ENCODE data around the gene FILIP1L.

Gene FILIP1L

GRCh38 chr3:100073714-100074307 lies 40.5 kb downstream of the FILIP1L start:
- no peak for TF ChIP-seq CTCF (IDR thresholded peaks at IDR 0.05)
- no peak overlapping the region for H3K4me3 ChIP-seq
- H3K9me3 ChIP-seq, result no peaks in the 10 kb centered on the region
- DNase-seq, result no peak
- no peaks in the 10 kb centered on the region for H3K27me3 ChIP-seq
- peaks cover 0 to 85% (median 29%) of the 10 kb centered on the region in 4 donors for H3K4me1 ChIP-seq
- peak overlapping the region; percentile 74 to 79 for H3K27ac ChIP-seq
- intact Hi-C loops (cut with DNase I; ENCODE audit: low total_unique reads), result no loop called here
- H3K36me3 ChIP-seq, result no peaks in the 10 kb centered on the region

DNA sequence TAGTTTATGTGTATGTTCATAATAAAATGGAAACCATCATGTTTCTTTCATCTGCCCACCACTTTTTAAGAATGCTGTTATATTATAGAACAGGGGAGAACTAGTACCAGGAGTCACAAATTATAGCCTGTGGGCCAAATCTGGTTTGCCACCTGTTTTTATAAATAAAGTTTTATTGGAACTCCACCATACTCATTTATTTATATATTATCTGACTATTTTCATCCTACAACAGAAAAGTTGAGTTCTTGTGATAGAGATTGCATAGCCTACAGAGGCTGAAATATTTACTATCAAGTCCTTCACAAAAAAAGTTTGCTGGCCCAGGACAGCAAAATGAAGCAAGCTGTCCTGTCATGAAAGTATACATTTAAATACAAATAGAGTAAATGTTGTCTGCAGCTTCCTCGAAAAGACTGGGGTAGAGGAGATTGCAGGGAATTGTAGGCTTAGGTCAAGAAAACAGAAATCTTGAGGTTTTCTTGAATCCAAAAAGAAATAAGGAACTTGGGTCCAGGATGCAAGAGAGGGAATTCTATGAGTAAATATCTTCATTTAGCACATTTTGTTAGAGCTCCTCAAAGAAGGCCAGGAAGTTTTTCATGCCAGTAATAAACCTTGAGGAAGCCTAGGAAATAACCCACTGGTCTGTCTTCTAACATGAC lies 41.1 kb downstream of the FILIP1L start:
- Histone ChIP-seq H3K9me3 (no peaks in the 10 kb centered on the region), H3K36me3 (no peaks in the 10 kb centered on the region), H3K4me1 (peaks cover 0 to 88% (median 31%) of the 10 kb centered on the region in 4 donors), H3K4me3 (no peak overlapping the region), H3K27me3 (no peaks in the 10 kb centered on the region), H3K27ac (peak overlapping the region; percentile 74 to 79)
- intact Hi-C loops (cut with DNase I; ENCODE audit: low total_unique reads), result no loop called here
- no peak for TF ChIP-seq CTCF (IDR thresholded peaks at IDR 0.05)
- DNase-seq, result no peak

DNA sequence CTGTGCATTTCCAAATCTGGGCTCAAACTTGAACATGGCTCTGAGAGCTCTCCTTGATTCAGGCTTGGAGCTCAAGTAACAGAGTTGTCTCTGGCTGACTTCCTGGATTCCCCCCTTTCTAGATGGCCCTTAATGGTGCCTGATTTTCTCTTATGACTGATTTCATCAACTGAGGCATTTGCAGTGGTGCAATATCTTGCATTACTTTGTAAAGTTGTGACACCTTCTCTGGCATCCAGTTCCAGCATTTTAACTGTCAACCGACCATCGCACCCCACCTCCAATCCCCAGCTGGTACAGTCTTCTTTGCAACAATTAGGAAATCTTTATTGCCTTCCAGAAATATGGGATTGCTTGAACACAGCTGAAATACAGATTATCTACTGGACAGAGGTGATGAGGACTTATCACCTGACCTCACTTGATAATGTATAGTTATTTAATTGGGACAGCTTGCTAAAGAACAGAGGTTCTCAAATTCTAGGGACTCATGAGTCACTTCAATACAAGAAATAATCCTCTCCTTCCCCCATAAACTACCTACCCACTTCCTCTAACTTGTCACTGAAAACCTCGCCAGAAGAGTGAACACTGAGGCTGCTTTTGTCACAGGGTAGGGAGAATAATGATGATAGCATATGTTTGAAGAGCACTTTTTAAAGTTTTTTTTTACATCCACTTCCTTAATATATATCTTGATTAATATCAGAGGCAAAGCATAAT lies 41.8 kb downstream of the FILIP1L start:
- Histone ChIP-seq H3K27ac (peak overlapping the region; percentile 64 to 79), H3K36me3 (no peaks in the 10 kb centered on the region), H3K4me1 (peaks cover 0 to 85% (median 31%) of the 10 kb centered on the region in 4 donors), H3K4me3 (no peak overlapping the region), H3K27me3 (no peaks in the 10 kb centered on the region), H3K9me3 (no peaks in the 10 kb centered on the region)
- TF ChIP-seq CTCF (IDR thresholded peaks at IDR 0.05), result no peak
- DNase-seq, result no peak
- intact Hi-C loops (cut with DNase I; ENCODE audit: low total_unique reads), result no loop called here

GRCh38 chr3:100069472-100069871 lies 44.8 kb downstream of the FILIP1L start:
- Histone ChIP-seq H3K9me3 (no peaks in the 10 kb centered on the region), H3K27me3 (no peaks in the 10 kb centered on the region), H3K4me3 (no peak overlapping the region), H3K27ac (peak overlapping the region; percentile 64 to 79), H3K4me1 (peaks cover 0 to 61% (median 20%) of the 10 kb centered on the region in 4 donors), H3K36me3 (no peaks in the 10 kb centered on the region)
- no peak for DNase-seq
- no peak for TF ChIP-seq CTCF (IDR thresholded peaks at IDR 0.05)
- intact Hi-C loops (cut with DNase I; ENCODE audit: low total_unique reads), result loop anchor here (10.0 kb wide), 1 partner anchor 185 kb away; no protein-coding TSS in a partner anchor

DNA sequence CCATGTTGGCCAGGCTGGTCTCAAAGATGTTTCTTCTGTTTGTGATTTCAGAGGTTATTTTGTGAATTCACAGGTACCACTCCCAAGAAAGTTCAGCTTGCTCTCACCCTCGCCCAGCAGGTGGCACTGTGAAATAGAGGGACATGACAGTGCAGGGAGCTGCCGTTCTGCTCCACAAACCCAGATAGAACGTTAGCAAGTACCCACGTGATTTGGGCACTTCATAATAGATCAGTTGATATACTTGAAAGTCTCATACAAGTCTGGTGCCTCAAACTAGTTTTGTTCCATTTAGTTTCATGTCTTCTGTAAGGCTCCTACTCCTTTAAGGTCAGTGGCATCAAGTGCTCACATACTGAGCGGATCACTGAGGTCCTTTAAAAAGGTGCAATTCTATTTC lies 45.5 kb downstream of the FILIP1L start:
- Histone ChIP-seq H3K27me3 (no peaks in the 10 kb centered on the region), H3K4me3 (no peak overlapping the region), H3K9me3 (no peaks in the 10 kb centered on the region), H3K4me1 (peaks cover 0 to 61% (median 16%) of the 10 kb centered on the region in 4 donors), H3K27ac (peak overlapping the region; percentile 64 to 79), H3K36me3 (no peaks in the 10 kb centered on the region)
- peak; percentile 86 to 91 for DNase-seq
- intact Hi-C loops (cut with DNase I; ENCODE audit: low total_unique reads), result loop anchor here (10.0 kb wide), 1 partner anchor 186 kb away; no protein-coding TSS in a partner anchor
- TF ChIP-seq CTCF (IDR thresholded peaks at IDR 0.05), result peak; percentile 73 to 82
